Spleen (tissue), 11 donors: ENCODE data around the gene IGHMBP2. TPM values are rescaled to one million over a fixed set of nuclear protein-coding genes. Genes with fewer than 3 reads are reported as not detected.
A peak's percentile ranks its signal among the peaks of the same experiment; 100 is the strongest.

Experiments used
- DNase-seq: peaks from one replicate; pipeline ENCODE4 v3.0.0-alpha.2; 2020
- H3K27ac ChIP-seq, 8 donors: fragments of 200-600 bp; sonication (generic) in 7 of 8; 1 replicate in 4 of 8; 2 replicates in 4 of 8; pipeline versions ENCODE4 v1.5.0 to v1.8.0; 2016 to 2021; ENCODE audit warnings: inconsistent platforms in 4 of 8, mild to moderate bottlenecking in 4 of 8, moderate library complexity in 1 of 8
- H3K27me3 ChIP-seq, 7 donors: fragments of 200-600 bp; sonication (generic) in 6 of 7; replicated peaks in 1 of 7; 1 replicate in 4 of 7; 2 replicates in 3 of 7; pipeline versions ENCODE4 v1.5.0 to v1.8.0; 2016 to 2021; ENCODE audit warnings: inconsistent platforms in 3 of 7, mild to moderate bottlenecking in 1 of 7
- H3K36me3 ChIP-seq, 6 donors: fragments of 200-600 bp; sonication (generic) in 5 of 6; 1 replicate in 4 of 6; 2 replicates in 2 of 6; pipeline versions ENCODE4 v1.5.0 to v1.8.0; 2016 to 2021; ENCODE audit warnings: inconsistent platforms in 2 of 6
- H3K4me1 ChIP-seq, 6 donors: fragments of 200-600 bp; sonication (generic) in 5 of 6; 1 replicate in 3 of 6; 2 replicates in 3 of 6; pipeline versions ENCODE4 v1.5.0 to v1.8.0; 2016 to 2021; ENCODE audit warnings: inconsistent platforms in 3 of 6
- H3K4me3 ChIP-seq, 8 donors: fragments of 200-600 bp; sonication (generic) in 7 of 8; 1 replicate in 4 of 8; 2 replicates in 4 of 8; pipeline versions ENCODE4 v1.5.0 to v1.8.0; 2016 to 2021; ENCODE audit warnings: inconsistent platforms in 4 of 8, mild to moderate bottlenecking in 4 of 8, moderate library complexity in 2 of 8
- H3K9me3 ChIP-seq, 8 donors: fragments of 200-600 bp; sonication (generic) in 7 of 8; 1 replicate in 4 of 8; 2 replicates in 4 of 8; pipeline versions ENCODE4 v1.5.0 to v1.8.0; 2016 to 2021; ENCODE audit warnings: inconsistent platforms in 4 of 8
- POLR2A ChIP-seq, 3 donors: fragments of 450-650 bp; IDR thresholded peaks; one replicate each; pipeline ENCODE4 v1.5.1; 2017; ENCODE audit warnings: antibody characterized with exemption in 3 of 3, mild to moderate bottlenecking in 1 of 3
- POLR2AphosphoS5 ChIP-seq, 3 donors: sonication (generic); formaldehyde crosslinking; IDR thresholded peaks; one replicate each; pipeline ENCODE4 v1.5.1; 2017; ENCODE audit warnings: antibody characterized with exemption in 3 of 3
- WGBS, 5 donors: extraction: QIAGEN DNeasy Blood & Tissue Kit in 3 of 5; methylation state at CpG; one replicate each; pipeline versions ENCODE4 v1.1.5 to v1.1.7; 2013 to 2018; 5-methylcytosine and 5-hydroxymethylcytosine counted together
- intact Hi-C: fragments of 100-400 bp; cut with DNase I; formaldehyde crosslinking; loops from one replicate; pipeline ENCODE4 v1.15.0; 2023; ENCODE audit warnings: low total_unique reads
- polyA plus RNA-seq, 3 donors: library from polyadenylated mRNA; stranded (reverse); fragments of 200-250 nt; gene quantifications; one replicate each; pipeline ENCODE4 v1.2.1, GENCODE V29; 2013
- total RNA-seq, 7 donors: library from RNA; depleted of rRNA in 3 of 7; stranded (reverse); fragments of >200 nt in 3 of 7; fragmentation: NEBNext Ultra II Directional in 4 of 7; extraction: Animal tissue kit (Norgen Biotek cat#: 25700) in 4 of 7; gene quantifications; one replicate each; pipeline versions ENCODE4 v1.1.0 to v1.2.1, GENCODE V29; 2016 to 2021
- TF ChIP-seq, protein P1 (sequence below), 11 experiments: fragments of 200-600 bp in 7 of 11; fragments of 450-650 bp in 4 of 11; sonication (generic) in 4 of 11; IDR thresholded peaks in 8 of 11; conservative IDR thresholded peaks in 3 of 11; 1 replicate in 7 of 11; 2 replicates in 4 of 11; pipeline versions ENCODE4 v1.4.0 to v1.8.0; 2016 to 2021; ENCODE audit warnings: antibody characterized with exemption in 11 of 11, inconsistent platforms in 4 of 11, mild to moderate bottlenecking in 1 of 11
- donor health status: healthy with polysubstance abuse.
- donor health status: DM: no; HTN: no; CAD: no; lungs with moderate emphysema.
- donor health status: DM: no; HTN: no; CAD: no.
- donor health status: Bipolar disorder and iron deficiency.
- donor health status: healthy.
- donor health status: DM: no; HTN: no; CAD: no.
- donor health status: DM: yes; HTN: yes; CAD: no.

Gene IGHMBP2
- total and polyA plus RNA-seq, 10 donors, result 8.2 to 31.6 (median 24.6) TPM

DNA sequence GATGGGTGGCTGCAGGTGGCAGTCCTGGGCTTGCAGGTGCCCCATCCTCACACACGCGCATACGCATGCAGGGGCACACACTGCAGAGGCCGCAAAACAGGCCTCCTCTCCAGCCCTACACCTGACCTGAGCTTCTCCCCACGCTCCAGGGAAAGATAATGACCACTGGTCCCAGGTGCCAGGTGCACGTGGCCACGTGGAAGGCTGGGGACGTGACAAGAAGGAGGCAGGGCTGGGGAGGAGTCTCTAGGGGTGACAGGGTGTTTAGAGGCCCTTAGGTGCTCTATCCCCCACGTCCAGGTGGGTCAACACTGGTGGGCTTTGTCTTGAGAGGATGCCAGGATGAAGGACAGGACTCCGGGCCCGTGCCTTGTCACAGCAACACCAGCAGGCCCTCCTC lies 38.5 kb upstream of the IGHMBP2 start:
- H3K27me3 ChIP-seq, result peaks cover 0 to 8% (median 0%) of the 10 kb centered on the region in 7 donors
- H3K4me1 ChIP-seq, result peaks cover 0 to 13% (median 11%) of the 10 kb centered on the region in 6 donors
- no peak overlapping the region for H3K27ac ChIP-seq
- intact Hi-C loops, result no loop called here
- WGBS, 5 donors, result 84 to 93% (median 92%) methylated on average over 11 of the region's 11 CpGs
- peak; percentile 47 for DNase-seq
- H3K9me3 ChIP-seq, result peaks cover 0 to 16% (median 12%) of the 10 kb centered on the region in 8 donors
- H3K36me3 ChIP-seq, result no peaks in the 10 kb centered on the region
- TF ChIP-seq, protein P1, sequence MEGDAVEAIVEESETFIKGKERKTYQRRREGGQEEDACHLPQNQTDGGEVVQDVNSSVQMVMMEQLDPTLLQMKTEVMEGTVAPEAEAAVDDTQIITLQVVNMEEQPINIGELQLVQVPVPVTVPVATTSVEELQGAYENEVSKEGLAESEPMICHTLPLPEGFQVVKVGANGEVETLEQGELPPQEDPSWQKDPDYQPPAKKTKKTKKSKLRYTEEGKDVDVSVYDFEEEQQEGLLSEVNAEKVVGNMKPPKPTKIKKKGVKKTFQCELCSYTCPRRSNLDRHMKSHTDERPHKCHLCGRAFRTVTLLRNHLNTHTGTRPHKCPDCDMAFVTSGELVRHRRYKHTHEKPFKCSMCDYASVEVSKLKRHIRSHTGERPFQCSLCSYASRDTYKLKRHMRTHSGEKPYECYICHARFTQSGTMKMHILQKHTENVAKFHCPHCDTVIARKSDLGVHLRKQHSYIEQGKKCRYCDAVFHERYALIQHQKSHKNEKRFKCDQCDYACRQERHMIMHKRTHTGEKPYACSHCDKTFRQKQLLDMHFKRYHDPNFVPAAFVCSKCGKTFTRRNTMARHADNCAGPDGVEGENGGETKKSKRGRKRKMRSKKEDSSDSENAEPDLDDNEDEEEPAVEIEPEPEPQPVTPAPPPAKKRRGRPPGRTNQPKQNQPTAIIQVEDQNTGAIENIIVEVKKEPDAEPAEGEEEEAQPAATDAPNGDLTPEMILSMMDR (IDR thresholded peaks at IDR 0.05 in 8 of 11, conservative IDR thresholded peaks at IDR 0.05 in 3 of 11), result no peak
- TF ChIP-seq POLR2AphosphoS5 (IDR thresholded peaks at IDR 0.05), result no peak
- no peak for TF ChIP-seq POLR2A (IDR thresholded peaks at IDR 0.05)
- no peak overlapping the region for H3K4me3 ChIP-seq

DNA sequence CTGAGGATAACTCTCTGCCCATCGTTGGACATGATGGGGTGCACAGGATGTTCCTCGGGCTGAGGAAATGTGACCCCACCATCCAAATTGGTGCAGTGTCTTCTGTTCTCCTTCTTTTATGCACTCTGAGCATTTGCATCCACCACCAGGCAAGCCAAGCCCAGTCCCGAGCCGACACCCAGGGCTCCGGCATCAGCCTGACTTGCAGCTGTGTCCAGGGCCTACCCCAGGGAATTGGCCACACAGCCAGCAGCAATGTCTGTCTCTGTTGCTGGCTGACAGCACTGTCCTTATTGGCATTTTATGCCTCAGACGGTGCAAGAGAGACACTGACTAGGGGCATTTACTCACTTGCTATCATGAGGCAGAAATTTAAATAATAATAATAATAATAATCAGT lies 36.6 kb upstream of the IGHMBP2 start:
- DNase-seq, result peak; percentile 42
- 80 to 95% (median 84%) methylated on average over 6 of the region's 6 CpGs for WGBS, 5 donors

DNA sequence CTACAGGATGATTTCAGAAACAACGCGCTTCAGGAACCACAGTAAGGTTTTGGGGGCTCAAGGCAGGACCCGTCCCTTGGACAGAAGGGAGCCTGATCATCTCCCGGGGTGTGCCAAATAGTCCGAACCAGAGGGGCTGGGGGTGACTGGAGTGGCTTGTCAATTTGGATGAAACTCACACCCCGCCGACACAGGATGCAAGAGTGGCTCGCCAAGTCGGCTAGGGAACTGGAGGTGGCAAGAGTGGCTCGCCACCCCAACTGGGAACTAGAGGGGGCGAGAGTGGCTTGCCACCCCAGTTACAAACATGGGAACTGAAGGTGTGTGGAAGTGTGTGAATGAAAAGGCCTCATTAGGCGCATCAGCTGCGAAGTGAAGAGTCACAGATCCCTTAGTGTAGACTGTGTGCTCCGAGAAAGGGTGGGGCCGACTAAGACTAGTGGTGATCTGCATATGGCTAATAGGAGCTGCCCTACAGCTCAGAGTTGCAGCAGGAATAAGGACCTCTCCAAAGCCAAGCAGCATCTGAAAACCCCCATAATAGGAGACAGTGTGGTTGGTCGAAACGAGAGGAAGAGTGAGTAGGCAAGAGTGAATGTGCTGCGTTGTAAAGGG lies 35.4 kb upstream of the IGHMBP2 start:
- peak; percentile 34 for DNase-seq
- H3K9me3 ChIP-seq, result peaks cover 0 to 12% (median 11%) of the 10 kb centered on the region in 8 donors
- H3K27ac ChIP-seq, result no peak overlapping the region
- H3K4me1 ChIP-seq, result peaks cover 0 to 18% (median 15%) of the 10 kb centered on the region in 6 donors
- H3K27me3 ChIP-seq, result peaks cover 0 to 14% (median 0%) of the 10 kb centered on the region in 7 donors
- no peak for TF ChIP-seq POLR2AphosphoS5 (IDR thresholded peaks at IDR 0.05)
- TF ChIP-seq, protein P1 (IDR thresholded peaks at IDR 0.05 in 8 of 11, conservative IDR thresholded peaks at IDR 0.05 in 3 of 11), result no peak
- no peak for TF ChIP-seq POLR2A (IDR thresholded peaks at IDR 0.05)
- intact Hi-C loops, result no loop called here
- H3K4me3 ChIP-seq, result no peak overlapping the region
- no peaks in the 10 kb centered on the region for H3K36me3 ChIP-seq
- WGBS, 5 donors, result 90 to 96% (median 93%) methylated on average over 18 of the region's 18 CpGs

More for the DNA sequence above, 36.6 kb upstream of the IGHMBP2 start:
- Histone ChIP-seq H3K36me3 (no peaks in the 10 kb centered on the region), H3K9me3 (peaks cover 0 to 16% (median 12%) of the 10 kb centered on the region in 8 donors), H3K27ac (no peak overlapping the region), H3K4me1 (peaks cover 0 to 18% (median 15%) of the 10 kb centered on the region in 6 donors), H3K4me3 (no peak overlapping the region), H3K27me3 (peaks cover 0 to 14% (median 0%) of the 10 kb centered on the region in 7 donors)
- TF ChIP-seq, protein P1 (IDR thresholded peaks at IDR 0.05 in 8 of 11, conservative IDR thresholded peaks at IDR 0.05 in 3 of 11), result no peak
- TF ChIP-seq POLR2AphosphoS5 (IDR thresholded peaks at IDR 0.05), result no peak
- TF ChIP-seq POLR2A (IDR thresholded peaks at IDR 0.05), result no peak
- intact Hi-C loops, result no loop called here

DNA sequence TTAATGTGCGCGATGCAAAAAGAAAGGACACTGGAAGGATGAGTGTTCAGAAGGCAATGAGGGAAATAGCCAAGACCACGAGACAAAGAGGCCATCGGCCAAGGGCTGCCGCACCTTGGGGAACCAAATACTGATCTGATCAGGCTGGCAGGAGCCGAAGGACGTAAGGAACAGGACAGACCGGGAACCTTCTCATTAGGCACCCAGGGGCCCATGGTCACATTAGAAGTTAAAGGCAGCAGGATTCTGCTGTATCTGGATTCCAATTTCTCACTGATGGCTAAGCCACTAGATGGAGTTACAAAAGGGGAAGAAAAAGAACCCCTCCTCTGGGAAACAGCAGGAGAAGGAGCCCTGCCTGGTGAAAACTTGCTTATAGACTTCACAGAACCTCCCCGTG lies 33.2 kb upstream of the IGHMBP2 start:
- Histone ChIP-seq H3K4me1 (peaks cover 0 to 18% (median 15%) of the 10 kb centered on the region in 6 donors), H3K27me3 (peaks cover 0 to 14% (median 0%) of the 10 kb centered on the region in 7 donors), H3K36me3 (no peaks in the 10 kb centered on the region), H3K4me3 (peak overlapping the region; percentile 27 to 65 (median 37)), H3K9me3 (no peaks in the 10 kb centered on the region), H3K27ac (no peak overlapping the region)
- TF ChIP-seq, protein P1 (IDR thresholded peaks at IDR 0.05 in 8 of 11, conservative IDR thresholded peaks at IDR 0.05 in 3 of 11), result no peak
- TF ChIP-seq POLR2AphosphoS5 (IDR thresholded peaks at IDR 0.05), result no peak
- no peak for TF ChIP-seq POLR2A (IDR thresholded peaks at IDR 0.05)
- intact Hi-C loops, result no loop called here
- peak; percentile 6 for DNase-seq
- WGBS, 5 donors, result 27 to 63% (median 58%) methylated on average over 9 of the region's 9 CpGs
